Activated naive CD4-positive, alpha-beta T cell treated with anti-CD3 and anti-CD28 coated beads, Interleukin-2, amount 10 ng/mL, durations not matched to agents 7 days and 5 days (primary cell): ENCODE results near the gene P3H3.

ENCODE experiments used
- CTCF ChIA-PET: fragments of 350-600 bp; sonication (Branson Sonifier 250); formaldehyde crosslinking; loops from one replicate; lab custom pipeline; 2021; ENCODE audit warnings: antibody characterized with exemption; lab: Charles Lee
- DNase-seq: peaks from one replicate; pipeline ENCODE4 v3.0.0-alpha.2; 2020
- H3K27ac Mint-ChIP-seq: one replicate; pipeline ENCODE4 v1.8.0; 2021; ENCODE audit warnings: mild to moderate bottlenecking, moderate library complexity, mixed read lengths
- H3K27me3 Mint-ChIP-seq: one replicate; pipeline ENCODE4 v1.8.0; 2021; ENCODE audit warnings: mild to moderate bottlenecking, mixed read lengths
- H3K36me3 Mint-ChIP-seq: one replicate; pipeline ENCODE4 v1.8.0; 2021; ENCODE audit warnings: mixed read lengths
- H3K4me1 Mint-ChIP-seq: one replicate; pipeline ENCODE4 v1.8.0; 2021; ENCODE audit warnings: mixed read lengths
- H3K4me3 Mint-ChIP-seq: one replicate; pipeline ENCODE4 v1.8.0; 2021; ENCODE audit warnings: mild to moderate bottlenecking, moderate library complexity, mixed read lengths
- H3K9me3 Mint-ChIP-seq: one replicate; pipeline ENCODE4 v1.8.0; 2021; ENCODE audit warnings: mixed read lengths

P3H3 gene

DNA sequence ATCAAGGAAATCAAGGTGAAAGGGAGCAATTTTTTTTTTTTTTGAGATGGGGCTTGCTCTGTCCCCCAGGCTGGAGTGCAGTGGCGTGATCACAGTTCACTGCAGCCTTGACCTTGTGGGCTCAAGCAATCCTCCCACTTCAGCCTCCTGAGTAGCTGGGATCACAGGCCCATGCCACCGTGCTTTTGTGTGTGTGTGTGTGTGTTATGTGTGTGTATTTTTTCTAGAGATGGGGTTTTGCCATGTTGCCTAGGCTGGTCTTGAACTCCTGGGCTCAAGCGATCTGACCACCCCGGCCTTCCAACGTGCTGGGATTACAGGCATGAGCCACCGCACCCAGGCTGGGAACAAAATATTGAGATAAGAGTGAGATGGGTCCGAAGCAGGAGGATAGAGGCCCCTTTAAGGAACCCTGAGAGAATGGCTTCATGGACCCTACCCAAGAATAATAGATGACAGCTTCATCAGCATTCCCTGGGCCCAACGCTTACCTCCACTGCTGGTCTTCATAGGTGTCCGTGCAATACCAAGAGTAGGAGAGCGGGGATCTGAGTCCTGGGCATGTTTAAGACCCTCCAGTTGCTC, 21.9 kb downstream of the P3H3 start:
- peaks cover 54% of the 10 kb centered on the region for H3K4me1 Mint-ChIP-seq
- H3K27ac Mint-ChIP-seq, result peak overlapping the region; percentile 87
- peaks cover 39% of the 10 kb centered on the region for H3K36me3 Mint-ChIP-seq
- H3K27me3 Mint-ChIP-seq, result no peaks in the 10 kb centered on the region
- DNase-seq, result no peak
- CTCF ChIA-PET, result interaction anchor here (2.0 to 6.2 kb wide), 3 partner anchors 14 to 21 kb away, joined by 6 to 38 read pairs (median 12); partner anchors contain the start of gene P3H3
- peak overlapping the region; percentile 84 for H3K4me3 Mint-ChIP-seq
- H3K9me3 Mint-ChIP-seq, result no peaks in the 10 kb centered on the region

DNA sequence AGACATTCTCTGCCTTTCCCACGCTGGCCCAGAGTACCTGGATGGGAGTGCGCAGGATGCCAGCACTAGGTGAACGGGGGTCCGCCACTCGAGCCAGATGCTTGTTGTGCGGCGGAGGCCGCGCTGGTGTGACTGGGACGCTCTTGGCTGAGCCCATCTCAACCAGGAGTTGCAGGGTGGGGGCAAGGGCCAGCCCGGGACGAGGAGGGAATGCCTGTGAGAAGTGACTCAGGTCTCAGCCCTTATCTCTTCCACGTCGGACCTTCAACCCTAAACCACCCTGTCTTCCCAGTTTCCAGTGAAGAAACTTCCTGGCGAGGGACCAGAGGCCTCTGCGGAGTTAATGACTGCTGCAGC, 22.6 kb downstream of the P3H3 start:
- Mint-ChIP-seq H3K36me3 (peaks cover 43% of the 10 kb centered on the region), H3K4me3 (peak overlapping the region; percentile 84), H3K4me1 (peaks cover 55% of the 10 kb centered on the region), H3K9me3 (no peaks in the 10 kb centered on the region), H3K27ac (peak overlapping the region; percentile 100), H3K27me3 (no peaks in the 10 kb centered on the region)
- CTCF ChIA-PET, result interaction anchor here (1.0 to 6.2 kb wide), 6 partner anchors 15 to 97 kb away, joined by 3 to 38 read pairs (median 8); partner anchors contain the start of gene SPSB2
- no peak for DNase-seq

DNA sequence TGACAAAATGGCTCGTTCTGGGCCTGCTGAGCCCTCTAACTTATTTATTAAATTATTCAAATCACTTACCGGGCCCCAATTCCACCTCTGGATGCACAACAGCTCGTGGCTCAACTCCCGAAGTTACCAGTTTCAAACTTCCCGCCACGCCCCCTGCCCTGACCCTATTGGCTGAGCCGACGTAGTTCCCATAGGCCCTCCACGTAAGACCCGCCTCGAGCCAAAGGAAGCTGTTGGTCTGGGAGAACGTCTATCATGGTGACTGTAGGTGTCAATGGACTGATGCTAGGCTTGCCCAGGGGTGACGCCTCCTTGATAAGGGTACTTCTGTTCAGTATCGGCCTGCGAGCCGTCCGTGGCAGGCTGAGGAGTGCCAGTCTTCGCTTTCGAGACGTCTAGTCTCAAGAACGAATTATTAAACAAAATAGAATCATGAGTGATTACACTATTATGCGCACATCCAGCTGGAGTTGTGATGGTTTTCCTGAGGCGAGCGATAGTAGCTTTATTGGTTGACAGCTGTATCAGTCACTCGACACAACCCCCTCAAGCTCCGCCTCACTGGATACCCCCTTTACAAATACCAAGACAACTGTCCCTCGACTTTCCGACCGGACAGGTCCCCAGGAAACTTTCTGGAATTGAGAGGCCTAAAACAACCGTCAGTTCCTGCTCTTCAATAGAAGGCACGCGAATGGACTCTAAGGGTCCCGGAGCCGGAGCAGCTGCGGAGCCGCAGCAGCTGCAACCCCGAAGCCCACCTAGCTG, 23.1 kb downstream of the P3H3 start, which contains the start of gene CDCA3:
TSS of gene CDCA3 (minus strand) at position 134 of the 768 bp plus-strand sequence. CDS start 334 bp downstream, outside the sequence.
- peak; percentile 97 for DNase-seq
- Mint-ChIP-seq H3K27ac (peak within 1 kb of the TSS; percentile 100), H3K36me3 (peaks cover 46% of the 10 kb centered on the region), H3K9me3 (no peaks in the 10 kb centered on the region), H3K4me3 (peak within 1 kb of the TSS; percentile 84), H3K4me1 (peaks cover 55% of the 10 kb centered on the region), H3K27me3 (no peaks in the 10 kb centered on the region)
- CTCF ChIA-PET, result interaction anchor here (1.0 to 6.2 kb wide), 8 partner anchors 15 to 97 kb away, joined by 3 to 38 read pairs (median 5); partner anchors contain the start of gene SPSB2

DNA sequence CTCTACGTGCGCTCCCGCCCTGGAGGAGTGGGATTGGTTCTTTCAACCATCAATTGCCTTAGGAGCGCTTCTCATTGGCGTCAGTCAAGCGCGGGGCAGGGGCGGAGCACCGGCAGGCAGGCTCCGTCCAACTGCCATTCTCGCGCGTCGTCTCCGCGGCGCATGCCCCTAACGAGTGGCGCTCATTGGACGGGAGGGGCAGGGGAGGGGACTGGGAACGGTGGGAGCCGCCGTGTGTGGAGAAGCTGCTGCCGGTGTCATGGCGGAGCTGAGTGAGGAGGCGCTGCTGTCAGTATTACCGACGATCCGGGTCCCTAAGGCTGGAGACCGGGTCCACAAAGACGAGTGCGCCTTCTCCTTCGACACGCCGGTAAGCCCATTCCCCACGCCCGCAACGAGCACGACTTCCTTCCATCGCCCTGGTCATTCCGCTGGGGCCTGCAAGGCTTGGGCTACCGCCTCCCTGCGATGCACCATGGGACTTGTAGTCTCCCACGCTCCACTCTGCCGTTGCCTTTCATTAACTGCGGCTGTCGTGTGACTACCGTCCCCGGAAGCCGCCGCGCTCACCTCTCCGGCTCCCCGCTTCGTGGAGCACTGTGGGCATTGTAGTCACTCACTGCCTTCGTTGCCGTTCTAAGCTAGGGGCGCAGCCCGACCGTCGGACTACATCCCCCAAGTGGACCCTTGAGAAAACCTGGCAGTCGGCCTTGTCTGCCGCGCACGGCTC, 23.9 kb downstream of the P3H3 start, which contains the start of gene USP5:
TSS of gene USP5 (plus strand) at position 230 of the 730 bp plus-strand sequence. CDS start at position 260, 30 bp downstream.
- Mint-ChIP-seq H3K4me1 (peaks cover 55% of the 10 kb centered on the region), H3K36me3 (peaks cover 50% of the 10 kb centered on the region), H3K27me3 (no peaks in the 10 kb centered on the region), H3K4me3 (peak within 1 kb of the TSS; percentile 84), H3K27ac (peak within 1 kb of the TSS; percentile 100), H3K9me3 (no peaks in the 10 kb centered on the region)
- DNase-seq, result peak; percentile 99
- CTCF ChIA-PET, result interaction anchor here (0.6 to 6.2 kb wide), 13 partner anchors 13 to 98 kb away, joined by 3 to 38 read pairs (median 4); partner anchors contain the start of gene SPSB2

DNA sequence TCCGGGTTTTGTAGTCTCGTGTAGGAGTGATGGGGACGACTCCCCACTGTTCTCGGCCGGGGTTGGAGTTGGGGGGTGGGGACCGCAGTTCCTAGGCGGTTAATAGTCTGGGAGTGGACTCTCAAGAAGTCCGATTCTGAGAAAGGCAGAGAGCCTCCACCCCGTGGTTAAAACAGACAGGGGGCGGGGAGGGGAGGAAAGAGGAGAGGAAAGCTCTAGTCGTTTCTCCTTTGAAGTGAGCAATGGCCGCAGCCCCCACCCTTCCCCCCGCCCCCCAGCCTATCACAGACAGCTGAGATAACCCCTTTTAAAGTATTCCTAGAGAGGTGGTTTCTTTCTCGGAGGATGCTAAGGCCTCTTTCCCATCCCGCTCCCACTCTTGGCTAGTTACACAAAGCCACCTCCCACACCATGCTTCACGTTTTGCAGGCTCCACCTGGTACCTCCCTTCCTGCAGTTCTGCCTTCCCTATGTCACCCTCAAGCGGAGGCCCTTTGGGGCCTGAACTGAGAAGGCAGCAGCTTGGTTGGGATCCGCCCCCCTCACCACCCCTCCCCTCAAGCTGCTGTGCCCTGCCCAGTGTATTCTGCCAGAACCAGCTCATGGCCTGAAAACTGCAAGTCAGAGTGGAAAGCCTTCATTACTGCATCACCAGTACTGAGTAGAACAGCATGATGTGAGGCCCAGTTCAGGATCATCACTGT, 24.6 kb downstream of the P3H3 start:
- Mint-ChIP-seq H3K4me3 (peak overlapping the region; percentile 84), H3K36me3 (peaks cover 50% of the 10 kb centered on the region), H3K9me3 (no peaks in the 10 kb centered on the region), H3K27me3 (no peaks in the 10 kb centered on the region), H3K27ac (peak overlapping the region; percentile 100), H3K4me1 (peaks cover 48% of the 10 kb centered on the region)
- CTCF ChIA-PET, result interaction anchor here (0.6 to 6.2 kb wide), 12 partner anchors 12 to 311 kb away, joined by 3 to 38 read pairs (median 4); partner anchors contain the start of genes SPSB2 and TPI1
- peak; percentile 84 for DNase-seq

DNA sequence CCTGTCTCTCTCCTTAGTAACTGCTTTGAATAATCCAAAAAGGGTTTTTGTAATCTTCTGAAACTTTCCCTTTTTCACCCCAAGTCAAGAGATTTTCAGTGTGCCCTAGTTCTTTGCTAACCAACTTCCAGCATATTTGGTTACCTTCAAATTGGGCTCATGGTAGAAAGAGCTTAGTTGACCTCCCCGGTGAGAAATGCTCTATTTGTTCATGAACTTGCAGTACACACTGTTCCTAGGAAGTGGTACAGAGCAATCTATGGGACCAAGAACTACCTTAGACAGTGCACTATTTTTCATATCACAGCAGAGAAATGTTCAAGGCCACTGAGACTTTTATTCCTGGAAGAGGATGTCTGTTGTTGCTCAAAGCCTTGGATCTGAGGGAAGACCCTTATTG, 25.4 kb downstream of the P3H3 start:
- Mint-ChIP-seq H3K9me3 (no peaks in the 10 kb centered on the region), H3K27ac (peak overlapping the region; percentile 100), H3K4me1 (peaks cover 43% of the 10 kb centered on the region), H3K27me3 (no peaks in the 10 kb centered on the region), H3K36me3 (peaks cover 48% of the 10 kb centered on the region), H3K4me3 (peak overlapping the region; percentile 84)
- DNase-seq, result no peak
- CTCF ChIA-PET, result interaction anchor here (0.9 to 6.2 kb wide), 8 partner anchors 10 to 310 kb away, joined by 3 to 38 read pairs (median 6); partner anchors contain the start of genes SPSB2 and TPI1

DNA sequence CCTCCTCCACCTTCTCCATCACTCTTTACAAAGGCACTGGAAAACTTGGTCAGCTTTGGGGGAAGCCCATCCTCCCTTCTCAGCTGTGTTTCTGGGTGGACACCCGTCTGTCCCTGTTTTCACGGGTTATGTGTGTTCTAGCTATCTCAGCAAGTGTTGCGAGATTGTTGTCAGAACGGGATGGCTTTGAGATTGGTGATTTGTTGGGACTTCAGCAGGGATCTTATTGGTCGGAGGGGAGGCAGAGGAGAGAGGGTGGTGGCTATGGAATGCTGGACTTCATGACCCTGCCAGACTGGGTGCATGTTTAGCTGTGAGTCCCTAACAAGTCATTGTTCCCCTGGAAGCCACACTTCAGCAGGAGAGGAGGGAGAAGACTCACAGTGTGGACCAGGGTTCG, 25.8 kb downstream of the P3H3 start:
- no peak for DNase-seq
- Mint-ChIP-seq H3K4me3 (peak overlapping the region; percentile 84), H3K36me3 (peaks cover 47% of the 10 kb centered on the region), H3K9me3 (no peaks in the 10 kb centered on the region), H3K27ac (peak overlapping the region; percentile 100), H3K4me1 (peaks cover 40% of the 10 kb centered on the region), H3K27me3 (no peaks in the 10 kb centered on the region)
- CTCF ChIA-PET, result interaction anchor here (1.2 to 4.3 kb wide), 4 partner anchors 10 to 19 kb away, joined by 3 to 29 read pairs (median 8); partner anchors contain the start of genes SPSB2 and TPI1

DNA sequence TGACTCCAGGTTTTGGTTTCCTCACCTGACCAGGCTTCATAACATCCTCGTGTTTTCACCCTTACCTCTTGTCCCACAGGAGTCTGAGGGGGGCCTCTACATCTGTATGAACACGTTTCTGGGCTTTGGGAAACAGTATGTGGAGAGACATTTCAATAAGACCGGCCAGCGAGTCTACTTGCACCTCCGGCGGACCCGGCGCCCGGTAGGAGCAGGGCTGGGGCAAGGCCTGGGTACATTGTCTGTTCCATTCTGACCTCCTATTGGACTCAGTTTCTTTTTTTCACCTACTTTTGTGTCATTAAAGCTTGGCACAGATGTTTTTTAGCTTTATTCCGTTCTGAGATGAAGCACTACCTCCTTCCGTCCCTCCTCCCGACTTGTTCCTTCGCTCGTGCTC, 27.1 kb downstream of the P3H3 start:
- CTCF ChIA-PET, result no interaction called here
- H3K9me3 Mint-ChIP-seq, result no peaks in the 10 kb centered on the region
- H3K4me1 Mint-ChIP-seq, result peaks cover 27% of the 10 kb centered on the region
- H3K4me3 Mint-ChIP-seq, result no peak overlapping the region
- H3K27me3 Mint-ChIP-seq, result no peaks in the 10 kb centered on the region
- no peak for DNase-seq
- H3K27ac Mint-ChIP-seq, result no peak overlapping the region
- H3K36me3 Mint-ChIP-seq, result peaks cover 43% of the 10 kb centered on the region

DNA sequence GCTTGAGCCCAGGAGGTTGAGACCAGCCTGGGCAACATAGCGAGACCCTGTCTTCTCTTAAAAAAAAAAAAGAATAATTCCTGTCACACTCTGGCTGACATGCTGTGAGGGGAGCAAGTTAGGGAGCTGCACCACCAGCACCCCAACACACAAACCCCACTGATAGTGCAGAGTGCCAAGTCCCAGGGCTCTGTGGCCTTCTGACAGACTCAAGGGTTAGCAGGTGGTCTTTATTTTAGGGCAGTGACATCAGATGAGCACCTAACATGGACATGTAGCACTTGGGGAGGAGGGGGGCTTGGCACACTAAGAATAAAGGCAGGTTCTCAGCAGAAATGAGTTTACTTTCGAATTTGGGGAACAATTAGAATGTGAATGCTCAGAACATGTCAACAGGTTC, 30.6 kb downstream of the P3H3 start:
- Mint-ChIP-seq H3K4me1 (peaks cover 13% of the 10 kb centered on the region), H3K27me3 (no peaks in the 10 kb centered on the region), H3K4me3 (no peak overlapping the region), H3K9me3 (no peaks in the 10 kb centered on the region), H3K36me3 (peaks cover 64% of the 10 kb centered on the region), H3K27ac (no peak overlapping the region)
- no peak for DNase-seq
- CTCF ChIA-PET, result no interaction called here

DNA sequence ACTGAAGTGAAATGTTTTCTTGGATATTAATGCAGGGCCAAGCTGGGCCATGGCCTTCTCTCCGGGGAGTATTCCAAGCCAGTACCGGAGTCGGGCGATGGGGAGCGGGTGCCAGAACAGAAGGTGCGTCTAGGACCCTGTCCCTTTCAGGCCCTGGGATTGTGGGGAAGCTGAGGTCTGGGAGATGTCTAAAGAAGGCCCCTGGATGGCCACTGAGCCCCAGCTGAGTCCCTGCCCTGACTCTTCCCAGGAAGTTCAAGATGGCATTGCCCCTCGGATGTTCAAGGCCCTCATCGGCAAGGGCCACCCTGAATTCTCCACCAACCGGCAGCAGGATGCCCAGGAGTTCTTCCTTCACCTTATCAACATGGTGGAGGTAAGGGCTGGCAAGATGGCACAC, 31.9 kb downstream of the P3H3 start:
- H3K4me3 Mint-ChIP-seq, result no peak overlapping the region
- no peaks in the 10 kb centered on the region for H3K27me3 Mint-ChIP-seq
- no peak for DNase-seq
- no peaks in the 10 kb centered on the region for H3K9me3 Mint-ChIP-seq
- H3K27ac Mint-ChIP-seq, result no peak overlapping the region
- H3K4me1 Mint-ChIP-seq, result peaks cover under 1% of the 10 kb centered on the region
- H3K36me3 Mint-ChIP-seq, result peaks cover 70% of the 10 kb centered on the region
- CTCF ChIA-PET, result no interaction called here

DNA sequence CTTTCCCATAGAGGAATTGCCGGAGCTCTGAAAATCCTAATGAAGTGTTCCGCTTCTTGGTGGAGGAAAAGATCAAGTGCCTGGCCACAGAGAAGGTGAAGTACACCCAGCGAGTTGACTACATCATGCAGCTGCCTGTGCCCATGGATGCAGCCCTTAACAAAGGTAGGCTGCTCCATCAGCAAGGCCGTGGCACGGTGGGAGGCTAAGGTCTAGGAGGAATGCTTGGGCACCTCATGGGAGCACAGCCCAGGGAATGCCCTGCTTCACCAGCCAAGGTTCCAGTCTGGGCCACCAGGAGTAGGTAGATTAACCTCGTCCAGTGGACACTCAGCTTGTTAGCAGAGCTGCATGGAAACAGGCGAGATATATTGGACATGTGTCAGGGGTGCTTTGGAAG, 32.7 kb downstream of the P3H3 start:
- H3K36me3 Mint-ChIP-seq, result peaks cover 73% of the 10 kb centered on the region
- H3K27ac Mint-ChIP-seq, result no peak overlapping the region
- no peaks in the 10 kb centered on the region for H3K27me3 Mint-ChIP-seq
- no peaks in the 10 kb centered on the region for H3K4me1 Mint-ChIP-seq
- no peak overlapping the region for H3K4me3 Mint-ChIP-seq
- no peaks in the 10 kb centered on the region for H3K9me3 Mint-ChIP-seq
- DNase-seq, result no peak
- CTCF ChIA-PET, result interaction anchor here (1.1 kb wide), 1 partner anchor 12 kb away, joined by 4 read pairs; the partner anchor contains the start of gene SPSB2

DNA sequence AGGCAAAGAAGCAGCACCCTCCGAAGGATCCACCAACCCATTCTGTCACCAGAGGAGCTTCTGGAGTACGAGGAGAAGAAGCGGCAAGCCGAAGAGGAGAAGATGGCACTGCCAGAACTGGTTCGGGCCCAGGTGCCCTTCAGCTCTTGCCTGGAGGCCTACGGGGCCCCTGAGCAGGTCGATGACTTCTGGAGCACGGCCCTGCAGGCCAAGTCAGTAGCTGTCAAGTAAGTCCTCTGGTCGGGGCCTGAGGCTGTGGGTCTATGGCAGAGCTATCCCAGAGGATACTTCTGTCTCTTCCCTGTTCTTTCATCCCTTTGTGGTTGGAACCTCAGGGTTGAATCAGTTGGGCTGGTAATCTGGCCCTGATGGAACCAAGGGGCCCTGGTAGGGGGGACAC, 33.2 kb downstream of the P3H3 start:
- H3K36me3 Mint-ChIP-seq, result peaks cover 68% of the 10 kb centered on the region
- DNase-seq, result no peak

DNA sequence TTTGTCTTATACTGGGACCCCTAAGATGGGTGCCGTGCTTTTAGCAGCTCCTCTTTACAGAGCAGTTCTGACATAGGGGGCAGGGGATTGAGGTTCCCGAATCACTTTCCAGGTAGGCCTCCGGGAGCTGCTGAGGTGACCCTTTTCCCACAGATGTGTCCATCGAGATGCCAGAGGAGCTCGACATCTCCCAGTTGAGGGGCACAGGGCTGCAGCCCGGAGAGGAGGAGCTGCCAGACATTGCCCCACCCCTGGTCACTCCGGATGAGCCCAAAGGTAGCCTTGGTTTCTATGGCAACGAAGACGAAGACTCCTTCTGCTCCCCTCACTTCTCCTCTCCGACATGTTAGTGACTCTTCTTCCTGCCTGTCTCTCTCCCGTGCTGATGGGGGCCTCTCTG, 34.8 kb downstream of the P3H3 start:
- peaks cover 10% of the 10 kb centered on the region for H3K4me1 Mint-ChIP-seq
- no peak for DNase-seq
- no peaks in the 10 kb centered on the region for H3K27me3 Mint-ChIP-seq
- no peaks in the 10 kb centered on the region for H3K9me3 Mint-ChIP-seq
- peaks cover 59% of the 10 kb centered on the region for H3K36me3 Mint-ChIP-seq
- no peak overlapping the region for H3K4me3 Mint-ChIP-seq
- CTCF ChIA-PET, result no interaction called here
- no peak overlapping the region for H3K27ac Mint-ChIP-seq

More for the DNA sequence above, 33.2 kb downstream of the P3H3 start:
- Mint-ChIP-seq H3K27ac (no peak overlapping the region), H3K4me3 (no peak overlapping the region), H3K9me3 (no peaks in the 10 kb centered on the region), H3K27me3 (no peaks in the 10 kb centered on the region), H3K4me1 (peaks cover under 1% of the 10 kb centered on the region)
- CTCF ChIA-PET, result interaction anchor here (1.1 kb wide), 1 partner anchor 11 kb away, joined by 4 read pairs; the partner anchor contains the start of gene SPSB2
